ELR (cell line): ENCODE data around the gene ATP5MC3.
"Not testable (repeated sequence)": the region's sequence is repeated elsewhere in the genome, so short reads cannot be mapped to it uniquely, and the experiment has no call there.

Experiments used
- DNase-seq: peaks from one replicate; pipeline ENCODE4 v3.0.0-alpha.2; 2015; ENCODE audit warnings: low read depth

The ATP5MC3 gene

DNA sequence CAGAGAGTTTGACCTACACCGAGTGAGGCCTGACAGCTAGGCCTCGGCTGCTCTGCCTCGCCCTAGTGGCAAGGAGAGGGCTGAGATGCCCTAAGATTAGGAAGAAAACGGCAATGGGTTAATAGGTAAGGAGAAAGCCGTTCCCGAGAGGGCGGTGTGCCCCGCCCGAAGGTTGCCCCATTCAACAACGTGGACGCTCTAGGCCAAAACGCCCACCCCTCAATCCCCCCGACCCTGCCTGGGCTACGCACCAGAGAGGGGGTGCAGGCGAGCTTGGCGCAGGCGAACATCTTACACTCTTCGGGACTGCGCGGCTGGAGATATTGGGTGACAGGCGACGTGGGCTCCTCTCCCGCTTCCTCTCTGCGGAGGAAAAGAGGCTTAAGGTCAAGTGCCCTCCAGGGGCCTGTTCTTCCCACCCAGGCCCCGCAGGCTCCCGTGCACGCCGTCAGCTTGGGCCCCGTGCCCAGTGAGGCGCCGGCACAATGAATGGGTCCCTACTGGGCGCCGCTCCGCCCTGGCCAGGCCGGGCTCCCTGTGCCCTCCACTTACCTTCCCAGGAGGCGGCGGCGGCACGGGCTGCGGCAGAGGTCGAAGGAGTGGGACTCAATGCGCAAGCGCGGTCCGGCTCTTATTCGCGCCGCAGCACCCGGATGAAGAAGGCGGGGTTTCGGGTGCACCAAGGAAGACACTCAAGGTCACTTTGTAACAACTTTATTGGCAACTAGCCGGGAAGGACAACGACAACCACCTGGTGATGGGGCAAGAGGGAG, at the start of gene ATP5MC3:
TSS of gene ATP5MC3 (minus strand) at position 607 of the 773 bp plus-strand sequence. CDS start at position 290, 317 bp downstream.
- DNase-seq: peak; percentile 96

DNA sequence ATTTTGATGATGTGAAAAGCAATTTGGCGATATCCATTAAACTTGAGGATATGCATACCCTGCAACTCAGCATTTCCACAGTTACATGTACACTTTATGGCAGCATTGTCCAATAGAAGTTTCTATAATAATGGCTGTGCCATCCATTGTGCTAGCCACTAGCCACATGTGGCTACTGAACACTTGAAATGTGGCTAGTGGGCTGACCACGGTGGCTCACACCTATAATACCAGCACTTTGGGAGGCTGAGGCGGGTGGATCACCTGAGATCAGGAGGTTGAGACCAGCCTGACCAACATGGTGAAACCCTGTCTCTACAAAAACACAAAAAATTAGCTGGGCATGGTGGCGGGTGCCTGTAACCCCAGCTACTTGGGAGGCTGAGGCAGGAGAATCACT, 47.1 kb upstream of the ATP5MC3 start:
- DNase-seq: not testable (repeated sequence)

DNA sequence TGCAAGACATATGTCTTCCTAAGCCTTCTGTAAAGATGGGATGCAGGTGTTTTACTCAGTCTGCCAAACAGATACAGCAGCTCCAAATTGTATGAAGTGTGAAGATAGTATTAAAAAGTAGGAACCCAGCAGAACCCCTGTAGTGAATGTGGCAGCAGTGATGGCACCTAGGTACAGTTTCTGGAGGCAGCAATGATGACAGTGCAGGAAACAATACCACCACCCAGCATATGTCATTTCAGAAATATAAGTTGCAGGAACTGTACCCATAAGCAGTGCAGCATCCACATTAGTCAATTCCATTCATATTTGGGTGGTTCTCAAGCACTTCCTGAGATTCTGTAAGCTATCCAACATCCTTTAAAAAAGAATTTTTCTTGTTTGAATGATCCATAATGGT, 46.7 kb upstream of the ATP5MC3 start:
- no peak for DNase-seq

DNA sequence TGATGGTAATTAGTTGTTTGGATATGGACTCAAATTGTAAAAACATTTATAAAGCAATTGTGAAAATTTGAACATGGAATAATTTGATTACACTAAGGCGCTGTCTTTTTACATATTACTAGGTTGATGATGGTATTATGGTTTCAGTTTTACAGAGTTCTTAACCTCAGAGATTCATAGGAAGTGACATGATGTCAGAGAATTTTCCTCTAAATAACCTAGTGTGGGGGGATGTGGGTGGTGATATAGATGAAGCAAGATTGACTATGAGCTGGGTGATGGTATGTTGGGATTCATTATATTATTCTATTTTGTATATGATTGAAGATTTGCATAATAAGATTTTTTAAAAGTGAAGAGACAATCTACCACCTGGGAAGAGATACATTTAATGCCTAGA, 45.9 kb upstream of the ATP5MC3 start:
- peak; percentile 27 for DNase-seq

DNA sequence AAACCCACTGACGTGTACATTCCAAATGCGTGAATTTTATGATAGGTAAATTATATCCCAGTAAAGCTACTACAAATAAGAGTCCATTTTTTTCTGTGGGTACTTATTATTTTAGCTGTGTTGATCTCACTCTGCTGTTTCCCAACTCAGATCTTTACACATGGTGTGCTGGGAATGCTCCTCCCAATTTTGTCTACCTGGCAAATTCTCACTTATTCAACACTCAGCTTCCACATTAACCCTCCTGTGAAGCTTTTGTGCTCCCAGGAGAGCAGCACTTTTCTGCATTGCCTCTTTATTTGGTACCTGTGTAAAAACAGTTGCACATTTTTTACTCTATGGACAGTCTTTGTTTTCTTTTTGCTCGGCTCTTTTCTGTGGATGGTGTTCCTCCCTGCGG, 38.6 kb upstream of the ATP5MC3 start:
- DNase-seq: no peak

GRCh38 chr2:175218551-175218950, 37.0 kb upstream of the ATP5MC3 start:
- DNase-seq: no peak

DNA sequence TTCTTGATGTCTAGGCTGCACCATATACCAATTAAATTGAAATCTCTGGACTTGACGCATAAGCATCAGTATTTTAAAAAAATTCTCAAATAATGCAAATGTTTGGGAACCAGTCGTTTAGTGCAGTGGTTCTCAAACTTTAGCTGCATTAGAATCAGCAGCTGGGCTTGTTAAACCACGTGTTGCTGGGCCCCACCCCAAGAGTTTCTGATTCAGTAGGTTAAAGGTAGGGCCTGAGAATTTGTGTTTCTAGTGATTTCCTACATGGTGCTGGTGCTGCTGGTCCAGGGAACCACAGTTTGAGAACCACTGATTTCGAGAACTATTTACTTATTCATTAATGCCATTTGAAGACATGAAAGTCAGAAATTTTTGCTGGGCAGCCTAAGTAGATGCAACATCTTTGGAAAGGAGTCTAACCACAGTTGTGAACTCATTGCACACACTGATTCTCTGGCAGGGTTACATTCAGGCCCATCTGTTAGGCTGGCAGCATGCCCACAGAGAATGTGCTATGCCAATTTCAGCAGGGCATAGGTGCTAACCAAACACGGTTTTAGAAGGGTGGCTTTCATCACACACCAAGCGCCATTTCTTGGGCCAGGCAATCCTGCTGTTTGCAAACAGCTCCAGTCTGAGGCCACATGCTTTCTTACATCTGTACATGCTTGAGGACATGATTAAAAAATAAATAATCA, 26.4 kb upstream of the ATP5MC3 start:
- DNase-seq: no peak

DNA sequence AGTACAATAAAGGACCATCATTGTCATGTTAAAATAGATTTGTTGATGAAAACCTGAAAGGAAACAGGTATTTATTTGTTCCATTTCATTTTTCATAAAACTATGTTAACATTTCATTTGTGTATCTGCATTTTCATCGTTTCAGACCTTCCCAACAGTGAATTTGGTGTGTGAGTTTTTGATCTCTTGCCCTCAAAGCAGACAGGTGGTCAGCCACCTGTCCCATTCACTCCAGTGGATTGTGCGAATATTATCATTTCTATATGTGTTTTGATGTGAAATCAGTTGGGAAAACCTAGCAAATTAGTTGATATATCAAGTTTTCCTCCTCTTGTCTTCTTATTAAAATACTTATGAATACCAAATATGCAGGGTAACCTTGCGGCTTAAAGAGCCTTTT, 25.4 kb upstream of the ATP5MC3 start:
- DNase-seq: no peak

- DNase-seq: peak; percentile 63
Measured at GRCh38 chr2:175205523-175205922, 24.0 kb upstream of the ATP5MC3 start.

GRCh38 chr2:175203621-175204496, 22.3 kb upstream of the ATP5MC3 start:
- DNase-seq: peak; percentile 67

GRCh38 chr2:175195012-175195411, 13.5 kb upstream of the ATP5MC3 start:
- no peak for DNase-seq

DNA sequence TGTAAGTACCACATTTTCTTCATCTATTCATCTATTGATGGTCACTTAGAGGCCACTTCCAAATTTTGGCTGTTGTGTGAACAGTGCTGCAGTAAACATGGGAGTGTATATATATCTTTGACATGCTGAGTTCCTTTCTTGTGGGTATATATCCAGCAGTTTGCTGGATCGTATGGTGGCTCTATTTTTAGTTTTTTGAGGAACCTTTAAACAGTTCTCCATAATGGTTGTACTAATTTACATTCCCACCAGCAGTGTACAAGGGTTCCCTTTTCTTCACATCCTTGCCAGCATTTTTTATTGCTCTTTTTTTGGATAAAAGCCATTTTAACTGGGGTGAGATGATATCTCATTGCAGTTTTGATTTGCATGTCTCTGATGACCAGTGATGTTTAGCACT, 7.3 kb upstream of the ATP5MC3 start:
- DNase-seq: no peak

GRCh38 chr2:175187378-175187777, 5.9 kb upstream of the ATP5MC3 start:
- DNase-seq: peak; percentile 70

DNA sequence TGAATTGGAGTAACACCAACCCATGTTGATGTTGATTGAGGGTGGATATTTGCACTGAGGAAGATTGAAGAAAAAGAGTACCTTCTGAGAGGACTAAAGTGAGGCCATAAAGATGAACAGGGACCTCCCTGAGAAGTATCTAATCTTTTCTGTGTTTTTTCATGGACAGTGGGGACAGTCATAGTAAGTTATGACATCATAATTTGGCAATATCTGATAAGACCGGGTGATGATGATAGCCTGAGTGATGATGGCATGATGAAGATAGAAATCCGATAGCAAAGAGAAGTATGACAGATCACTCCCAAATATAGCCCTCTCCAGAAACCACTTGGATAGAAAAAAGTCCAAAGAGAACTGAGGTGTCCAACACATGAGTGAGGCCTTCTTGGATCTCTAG, 2.2 kb upstream of the ATP5MC3 start:
- no peak for DNase-seq

GRCh38 chr2:175181877-175182308, 383 bp upstream of the ATP5MC3 start:
- DNase-seq: no peak

DNA sequence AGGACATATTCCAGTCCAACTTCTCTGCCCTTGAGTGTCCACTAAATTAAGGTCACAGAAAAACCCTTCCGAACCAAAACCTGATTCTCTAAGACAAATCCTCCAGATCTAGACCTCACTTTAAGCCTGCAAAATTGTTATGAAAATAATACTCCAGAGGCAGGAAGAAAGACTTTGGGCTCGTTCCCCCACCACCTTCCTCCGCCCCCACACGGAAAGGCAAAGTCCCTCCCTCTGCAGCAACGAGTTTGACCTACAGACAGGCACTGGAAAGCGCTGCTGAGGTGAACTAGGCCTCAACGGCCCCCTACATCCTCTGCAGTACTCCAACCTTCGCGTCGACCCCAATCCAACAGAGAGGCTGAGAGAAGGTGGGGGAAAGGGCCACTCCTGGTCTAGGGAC, 808 bp downstream of the ATP5MC3 start:
- DNase-seq: peak; percentile 67

- DNase-seq: no peak
Measured at GRCh38 chr2:175176624-175177023, 4.9 kb downstream of the ATP5MC3 start.

DNA sequence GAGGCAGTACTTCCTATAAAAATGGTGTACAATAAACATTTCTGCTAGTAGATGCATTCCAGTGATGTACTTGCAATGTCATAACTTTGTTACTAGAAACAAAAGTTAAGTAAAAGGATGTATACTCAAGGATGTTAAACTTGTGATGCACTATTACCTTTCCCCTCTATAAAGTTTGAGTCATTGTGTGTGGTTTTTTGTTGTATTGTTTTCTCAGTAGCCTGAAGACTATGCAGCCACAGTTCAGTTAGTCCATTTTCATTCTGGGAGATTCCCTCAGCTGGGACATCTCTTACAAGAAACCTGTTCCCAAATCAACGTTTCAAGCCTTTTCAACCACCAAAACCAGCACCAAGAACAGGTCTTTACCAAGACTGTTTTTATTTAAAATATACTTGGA, 5.6 kb downstream of the ATP5MC3 start:
- DNase-seq: peak; percentile 64

DNA sequence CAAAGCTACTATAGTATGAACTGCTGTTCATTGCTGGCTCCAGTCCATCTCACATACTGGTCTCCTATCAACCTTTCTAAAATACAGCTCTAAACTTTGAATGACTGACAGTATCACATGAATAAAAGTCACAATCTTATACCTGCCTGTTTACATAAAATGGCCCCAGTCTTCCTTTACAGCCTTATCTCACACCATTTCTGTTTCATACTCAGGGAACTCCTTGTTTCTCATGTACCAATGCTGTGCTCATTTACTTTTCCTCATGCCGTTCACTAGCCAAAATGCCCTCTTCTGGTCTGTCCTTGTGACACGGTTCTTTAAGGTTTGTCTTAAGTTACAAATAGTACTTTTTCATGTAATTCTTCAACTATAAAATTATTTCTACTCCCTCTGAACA, 6.2 kb downstream of the ATP5MC3 start:
- DNase-seq: no peak

- no peak for DNase-seq
Measured at GRCh38 chr2:175170659-175171304, 10.7 kb downstream of the ATP5MC3 start.

DNA sequence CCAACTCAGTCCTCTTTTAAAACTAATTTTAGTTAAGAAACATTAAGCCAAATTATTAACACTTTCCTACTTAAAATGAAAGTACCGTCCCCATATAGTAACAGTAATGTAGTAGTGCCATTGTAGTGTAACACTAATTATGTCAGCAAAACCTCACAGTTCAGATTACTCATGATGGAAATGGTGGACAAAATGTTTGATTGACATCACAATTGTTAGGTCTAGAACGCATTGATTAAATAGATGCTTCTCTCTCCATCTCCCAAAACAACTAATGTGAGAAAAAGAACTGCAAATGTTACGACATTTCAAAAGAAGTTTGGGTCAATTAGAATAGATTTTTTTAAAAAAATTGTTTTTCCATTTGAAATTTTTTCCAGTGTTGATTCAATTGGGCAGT, 12.3 kb downstream of the ATP5MC3 start:
- no peak for DNase-seq

GRCh38 chr2:175168564-175168945, 13.0 kb downstream of the ATP5MC3 start:
- no peak for DNase-seq
